ENCODE data around the gene NHLRC2.

NHLRC2 gene

DNA sequence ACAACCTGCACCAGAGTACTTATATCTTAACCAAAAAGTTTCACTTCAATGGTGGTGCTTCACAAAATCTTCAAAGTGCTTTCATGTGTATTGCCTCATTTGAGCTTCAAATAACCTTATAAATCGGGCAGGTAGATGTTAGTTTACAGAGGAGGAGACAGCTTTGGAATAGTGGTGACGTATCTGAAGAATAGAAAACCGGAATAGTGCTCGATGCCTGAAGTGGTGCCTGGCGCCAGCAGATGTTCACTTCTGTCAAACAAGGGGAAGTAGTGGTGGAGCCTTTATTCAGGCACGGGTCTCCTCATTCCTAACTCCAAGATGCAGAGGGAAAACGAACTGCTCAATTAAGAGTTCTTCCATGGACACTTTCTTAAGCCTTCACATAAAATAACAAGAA is 58.1 kb downstream of the NHLRC2 start:
- H4K20me1 ChIP-seq (ENCODE audit: insufficient read depth, low read length) = no peaks in the 10 kb centered on the region
- H3K4me2 ChIP-seq (ENCODE audit: low read length) = no peak overlapping the region
- H3K9ac ChIP-seq (ENCODE audit: low read length) = no peak overlapping the region
- H3K9me2 ChIP-seq (ENCODE audit: low read depth, low read length) = no peaks in the 10 kb centered on the region
- no peaks in the 10 kb centered on the region for H3F3A ChIP-seq (ENCODE audit: insufficient read depth, low read length)
- H3K9me3 ChIP-seq (ENCODE audit: low read length) = no peaks in the 10 kb centered on the region
- peaks cover 22% of the 10 kb centered on the region; the same call in 1 of the 2 replicates for H3K36me3 ChIP-seq (ENCODE audit: insufficient read depth, low read length)
- H3K27me3 ChIP-seq (ENCODE audit: insufficient read depth, low read length) = no peaks in the 10 kb centered on the region
- H3K27ac ChIP-seq (ENCODE audit: low read depth, low read length, poor library complexity, severe bottlenecking) = no peak overlapping the region
- no peak overlapping the region for H3K4me3 ChIP-seq (ENCODE audit: low read depth, low read length, poor library complexity, severe bottlenecking)
- no peaks in the 10 kb centered on the region for H3K4me1 ChIP-seq (ENCODE audit: insufficient read depth, low read length, severe bottlenecking)
- no peak overlapping the region for H2AFZ ChIP-seq (ENCODE audit: low read length)
- TF ChIP-seq EZH2 (IDR thresholded peaks at IDR 0.05; ENCODE audit: borderline replicate concordance, low read length) = no peak
- TF ChIP-seq, protein P1, sequence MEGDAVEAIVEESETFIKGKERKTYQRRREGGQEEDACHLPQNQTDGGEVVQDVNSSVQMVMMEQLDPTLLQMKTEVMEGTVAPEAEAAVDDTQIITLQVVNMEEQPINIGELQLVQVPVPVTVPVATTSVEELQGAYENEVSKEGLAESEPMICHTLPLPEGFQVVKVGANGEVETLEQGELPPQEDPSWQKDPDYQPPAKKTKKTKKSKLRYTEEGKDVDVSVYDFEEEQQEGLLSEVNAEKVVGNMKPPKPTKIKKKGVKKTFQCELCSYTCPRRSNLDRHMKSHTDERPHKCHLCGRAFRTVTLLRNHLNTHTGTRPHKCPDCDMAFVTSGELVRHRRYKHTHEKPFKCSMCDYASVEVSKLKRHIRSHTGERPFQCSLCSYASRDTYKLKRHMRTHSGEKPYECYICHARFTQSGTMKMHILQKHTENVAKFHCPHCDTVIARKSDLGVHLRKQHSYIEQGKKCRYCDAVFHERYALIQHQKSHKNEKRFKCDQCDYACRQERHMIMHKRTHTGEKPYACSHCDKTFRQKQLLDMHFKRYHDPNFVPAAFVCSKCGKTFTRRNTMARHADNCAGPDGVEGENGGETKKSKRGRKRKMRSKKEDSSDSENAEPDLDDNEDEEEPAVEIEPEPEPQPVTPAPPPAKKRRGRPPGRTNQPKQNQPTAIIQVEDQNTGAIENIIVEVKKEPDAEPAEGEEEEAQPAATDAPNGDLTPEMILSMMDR (IDR thresholded peaks at IDR 0.05; ENCODE audit: low read length) = no peak
- no peaks in the 10 kb centered on the region for H3K79me2 ChIP-seq (ENCODE audit: insufficient read depth, low read length)

DNA sequence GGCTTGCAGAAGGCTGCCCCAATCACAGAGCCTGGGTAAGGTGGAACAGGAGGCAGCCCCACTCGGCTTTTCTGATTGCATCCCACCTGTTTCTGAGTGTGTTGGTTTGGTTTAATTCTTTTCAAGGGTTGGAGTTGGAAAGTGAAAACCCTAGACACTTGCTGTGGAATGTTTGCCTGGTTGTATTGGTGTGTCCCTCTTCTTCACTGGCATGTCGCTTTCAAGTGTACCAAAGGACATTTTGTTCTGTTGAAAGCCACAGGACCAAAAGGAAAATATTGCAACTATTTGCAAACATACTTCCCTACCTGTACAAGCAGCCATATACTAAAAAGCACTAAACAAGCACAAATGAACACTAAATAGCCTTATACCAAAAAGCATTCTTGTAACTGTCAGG is 60.5 kb downstream of the NHLRC2 start:
- H3K9me3 ChIP-seq (ENCODE audit: low read length) = no peaks in the 10 kb centered on the region
- H3K9me2 ChIP-seq (ENCODE audit: low read depth, low read length) = no peaks in the 10 kb centered on the region
- no peaks in the 10 kb centered on the region for H3K27me3 ChIP-seq (ENCODE audit: insufficient read depth, low read length)
- no peaks in the 10 kb centered on the region for H3K79me2 ChIP-seq (ENCODE audit: insufficient read depth, low read length)
- H4K20me1 ChIP-seq (ENCODE audit: insufficient read depth, low read length) = no peaks in the 10 kb centered on the region
- H3K4me1 ChIP-seq (ENCODE audit: insufficient read depth, low read length, severe bottlenecking) = no peaks in the 10 kb centered on the region
- no peak overlapping the region for H2AFZ ChIP-seq (ENCODE audit: low read length)
- no peak overlapping the region for H3K4me2 ChIP-seq (ENCODE audit: low read length)
- peaks cover 11% of the 10 kb centered on the region; the same call in 1 of the 2 replicates for H3K36me3 ChIP-seq (ENCODE audit: insufficient read depth, low read length)
- no peak overlapping the region for H3K4me3 ChIP-seq (ENCODE audit: low read depth, low read length, poor library complexity, severe bottlenecking)
- H3K9ac ChIP-seq (ENCODE audit: low read length) = no peak overlapping the region
- H3F3A ChIP-seq (ENCODE audit: insufficient read depth, low read length) = no peaks in the 10 kb centered on the region
- H3K27ac ChIP-seq (ENCODE audit: low read depth, low read length, poor library complexity, severe bottlenecking) = no peak overlapping the region
- TF ChIP-seq, protein P1 (IDR thresholded peaks at IDR 0.05; ENCODE audit: low read length) = no peak
- no peak for TF ChIP-seq EZH2 (IDR thresholded peaks at IDR 0.05; ENCODE audit: borderline replicate concordance, low read length)

DNA sequence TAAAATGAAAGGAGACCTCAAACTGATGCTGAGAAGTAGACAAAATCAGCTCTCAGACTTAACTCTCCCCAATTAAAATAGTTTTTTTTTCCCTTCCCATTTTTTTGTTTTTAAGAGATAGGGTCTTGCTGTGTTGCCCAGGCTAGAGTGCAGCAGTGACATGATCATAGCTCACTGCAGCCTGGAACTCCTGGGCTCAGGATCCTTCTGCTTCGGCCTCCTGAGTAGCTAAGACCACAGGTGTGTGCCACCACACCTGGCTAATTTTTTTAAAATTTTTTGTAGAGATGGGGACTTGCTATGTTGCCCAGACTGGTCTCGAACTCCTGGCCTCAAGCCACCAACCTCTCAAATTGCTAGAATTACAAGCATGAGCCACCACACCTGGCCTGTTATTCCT is 61.1 kb downstream of the NHLRC2 start:
- no peaks in the 10 kb centered on the region for H3K9me3 ChIP-seq (ENCODE audit: low read length)
- H3K4me1 ChIP-seq (ENCODE audit: insufficient read depth, low read length, severe bottlenecking) = no peaks in the 10 kb centered on the region
- no peak overlapping the region for H3K4me3 ChIP-seq (ENCODE audit: low read depth, low read length, poor library complexity, severe bottlenecking)
- no peaks in the 10 kb centered on the region for H3K79me2 ChIP-seq (ENCODE audit: insufficient read depth, low read length)
- H3K9ac ChIP-seq (ENCODE audit: low read length) = no peak overlapping the region
- peaks cover 11% of the 10 kb centered on the region; the same call in 1 of the 2 replicates for H3K36me3 ChIP-seq (ENCODE audit: insufficient read depth, low read length)
- H3F3A ChIP-seq (ENCODE audit: insufficient read depth, low read length) = no peaks in the 10 kb centered on the region
- no peak overlapping the region for H2AFZ ChIP-seq (ENCODE audit: low read length)
- no peaks in the 10 kb centered on the region for H3K27me3 ChIP-seq (ENCODE audit: insufficient read depth, low read length)
- no peaks in the 10 kb centered on the region for H3K9me2 ChIP-seq (ENCODE audit: low read depth, low read length)
- no peak overlapping the region for H3K27ac ChIP-seq (ENCODE audit: low read depth, low read length, poor library complexity, severe bottlenecking)
- no peak overlapping the region for H3K4me2 ChIP-seq (ENCODE audit: low read length)
- no peaks in the 10 kb centered on the region for H4K20me1 ChIP-seq (ENCODE audit: insufficient read depth, low read length)
- TF ChIP-seq, protein P1 (IDR thresholded peaks at IDR 0.05; ENCODE audit: low read length) = no peak
